ENCODE results near the gene GPR35. TPM values are rescaled to one million over a fixed set of nuclear protein-coding genes. Genes with fewer than 3 reads are reported as not detected.

GPR35 gene
- total and polyA plus RNA-seq, 2 of the 13 experiments (the other 11 are each of a cell fraction or from before 2014, with no cell fraction given): 27.1 to 44.2 TPM

DNA sequence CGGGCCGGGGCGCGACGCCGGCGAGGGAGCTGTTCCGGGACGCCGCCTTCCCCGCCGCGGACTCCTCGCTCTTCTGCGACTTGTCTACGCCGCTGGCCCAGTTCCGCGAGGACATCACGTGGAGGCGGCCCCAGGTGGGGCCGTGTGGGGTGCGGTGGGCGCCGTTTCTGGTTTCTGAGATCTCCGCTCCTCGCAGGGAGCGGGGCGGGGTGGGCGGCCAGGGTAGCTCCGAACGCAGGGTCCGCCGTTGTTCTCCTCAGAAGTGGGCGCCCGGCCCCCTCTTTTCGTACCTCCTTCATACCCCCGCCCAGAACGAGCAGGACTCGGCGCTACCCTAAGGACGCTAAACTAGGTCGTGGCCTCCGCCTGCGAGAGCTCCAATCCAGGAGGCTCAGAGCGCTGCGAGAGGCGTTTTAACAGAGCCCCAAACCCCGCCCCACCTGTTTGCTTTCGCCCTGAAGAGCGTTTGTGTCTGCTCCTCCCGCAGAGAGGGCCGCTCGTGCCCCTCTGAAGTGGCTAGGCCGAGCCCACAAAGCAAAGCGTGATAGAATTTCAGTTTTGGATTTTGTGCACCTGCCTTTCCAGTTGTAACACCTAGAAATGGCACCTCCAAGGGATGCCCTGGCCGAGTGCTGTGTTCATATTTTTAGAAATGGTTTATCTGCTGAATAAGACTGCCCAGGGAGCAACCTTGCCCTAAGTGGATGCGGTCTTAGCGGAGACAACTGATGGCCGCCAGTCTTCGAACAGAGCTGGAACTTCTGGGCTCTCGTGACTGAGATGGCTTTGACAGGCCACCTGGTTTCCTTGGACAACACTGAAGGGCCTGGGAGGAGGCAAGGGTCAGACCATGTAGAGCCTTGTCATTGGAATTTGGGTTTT lies 38.1 kb upstream of the GPR35 start (continued):
- peak; percentile 74; the same call in 1 of the 2 replicates for TF ChIP-seq ZNF558 (CRISPR knock-in tag; IDR thresholded peaks at IDR 0.05; ENCODE audit: borderline replicate concordance)
- TF ChIP-seq GATA4 (IDR thresholded peaks at IDR 0.05; ENCODE audit: borderline replicate concordance, low read depth): no peak
- peak; percentile 53 for TF ChIP-seq ZNF883 (CRISPR knock-in tag; IDR thresholded peaks at IDR 0.05; ENCODE audit: not compliant biosample characterization)
- no peak for TF ChIP-seq ATF7 (IDR thresholded peaks at IDR 0.05)
- TF ChIP-seq ATF7 (CRISPR knock-in tag; IDR thresholded peaks at IDR 0.05): peak; percentile 49; the same call in 1 of the 2 replicates
- TF ChIP-seq BCL6 (CRISPR knock-in tag; IDR thresholded peaks at IDR 0.05): no peak
- 0 out of 2 replicates have a peak, but pooled peaks have one; percentile 1 for TF ChIP-seq RARG (CRISPR knock-in tag; IDR thresholded peaks at IDR 0.05; ENCODE audit: low read depth)
- 0 out of 2 replicates have a peak, but pooled peaks have one; percentile 27 for TF ChIP-seq ZNF737 (CRISPR knock-in tag; IDR thresholded peaks at IDR 0.05; ENCODE audit: borderline replicate concordance)
- TF ChIP-seq SMARCE1 (IDR thresholded peaks at IDR 0.05; ENCODE audit: borderline replicate concordance): no peak
- TF ChIP-seq, protein P1, sequence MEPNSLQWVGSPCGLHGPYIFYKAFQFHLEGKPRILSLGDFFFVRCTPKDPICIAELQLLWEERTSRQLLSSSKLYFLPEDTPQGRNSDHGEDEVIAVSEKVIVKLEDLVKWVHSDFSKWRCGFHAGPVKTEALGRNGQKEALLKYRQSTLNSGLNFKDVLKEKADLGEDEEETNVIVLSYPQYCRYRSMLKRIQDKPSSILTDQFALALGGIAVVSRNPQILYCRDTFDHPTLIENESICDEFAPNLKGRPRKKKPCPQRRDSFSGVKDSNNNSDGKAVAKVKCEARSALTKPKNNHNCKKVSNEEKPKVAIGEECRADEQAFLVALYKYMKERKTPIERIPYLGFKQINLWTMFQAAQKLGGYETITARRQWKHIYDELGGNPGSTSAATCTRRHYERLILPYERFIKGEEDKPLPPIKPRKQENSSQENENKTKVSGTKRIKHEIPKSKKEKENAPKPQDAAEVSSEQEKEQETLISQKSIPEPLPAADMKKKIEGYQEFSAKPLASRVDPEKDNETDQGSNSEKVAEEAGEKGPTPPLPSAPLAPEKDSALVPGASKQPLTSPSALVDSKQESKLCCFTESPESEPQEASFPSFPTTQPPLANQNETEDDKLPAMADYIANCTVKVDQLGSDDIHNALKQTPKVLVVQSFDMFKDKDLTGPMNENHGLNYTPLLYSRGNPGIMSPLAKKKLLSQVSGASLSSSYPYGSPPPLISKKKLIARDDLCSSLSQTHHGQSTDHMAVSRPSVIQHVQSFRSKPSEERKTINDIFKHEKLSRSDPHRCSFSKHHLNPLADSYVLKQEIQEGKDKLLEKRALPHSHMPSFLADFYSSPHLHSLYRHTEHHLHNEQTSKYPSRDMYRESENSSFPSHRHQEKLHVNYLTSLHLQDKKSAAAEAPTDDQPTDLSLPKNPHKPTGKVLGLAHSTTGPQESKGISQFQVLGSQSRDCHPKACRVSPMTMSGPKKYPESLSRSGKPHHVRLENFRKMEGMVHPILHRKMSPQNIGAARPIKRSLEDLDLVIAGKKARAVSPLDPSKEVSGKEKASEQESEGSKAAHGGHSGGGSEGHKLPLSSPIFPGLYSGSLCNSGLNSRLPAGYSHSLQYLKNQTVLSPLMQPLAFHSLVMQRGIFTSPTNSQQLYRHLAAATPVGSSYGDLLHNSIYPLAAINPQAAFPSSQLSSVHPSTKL (CRISPR knock-in tag; IDR thresholded peaks at IDR 0.05): no peak
- peak; percentile 69; the same call in 1 of the 2 replicates for TF ChIP-seq PAWR (CRISPR knock-in tag; IDR thresholded peaks at IDR 0.05; ENCODE audit: borderline replicate concordance)
- TF ChIP-seq FOSL1 (CRISPR knock-in tag; IDR thresholded peaks at IDR 0.05; ENCODE audit: borderline replicate concordance): no peak
- TF ChIP-seq HNRNPUL1 (IDR thresholded peaks at IDR 0.05; ENCODE audit: low read depth, low read length): no peak
- TF ChIP-seq ZNF607 (CRISPR knock-in tag; IDR thresholded peaks at IDR 0.05; ENCODE audit: borderline replicate concordance): no peak
- peak; percentile 46; the same call in 1 of the 2 replicates for TF ChIP-seq GLI4 (CRISPR knock-in tag; IDR thresholded peaks at IDR 0.05; ENCODE audit: borderline replicate concordance)
- TF ChIP-seq RXRA (CRISPR knock-in tag; IDR thresholded peaks at IDR 0.05): peak; percentile 18; the same call in 1 of the 2 replicates
- TF ChIP-seq DNMT3B (CRISPR knock-in tag; conservative IDR thresholded peaks at IDR 0.05): no peak
- TF ChIP-seq, protein P2, sequence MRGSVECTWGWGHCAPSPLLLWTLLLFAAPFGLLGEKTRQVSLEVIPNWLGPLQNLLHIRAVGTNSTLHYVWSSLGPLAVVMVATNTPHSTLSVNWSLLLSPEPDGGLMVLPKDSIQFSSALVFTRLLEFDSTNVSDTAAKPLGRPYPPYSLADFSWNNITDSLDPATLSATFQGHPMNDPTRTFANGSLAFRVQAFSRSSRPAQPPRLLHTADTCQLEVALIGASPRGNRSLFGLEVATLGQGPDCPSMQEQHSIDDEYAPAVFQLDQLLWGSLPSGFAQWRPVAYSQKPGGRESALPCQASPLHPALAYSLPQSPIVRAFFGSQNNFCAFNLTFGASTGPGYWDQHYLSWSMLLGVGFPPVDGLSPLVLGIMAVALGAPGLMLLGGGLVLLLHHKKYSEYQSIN (CRISPR knock-in tag; IDR thresholded peaks at IDR 0.05; ENCODE audit: borderline replicate concordance): no peak
- TF ChIP-seq, protein P3, sequence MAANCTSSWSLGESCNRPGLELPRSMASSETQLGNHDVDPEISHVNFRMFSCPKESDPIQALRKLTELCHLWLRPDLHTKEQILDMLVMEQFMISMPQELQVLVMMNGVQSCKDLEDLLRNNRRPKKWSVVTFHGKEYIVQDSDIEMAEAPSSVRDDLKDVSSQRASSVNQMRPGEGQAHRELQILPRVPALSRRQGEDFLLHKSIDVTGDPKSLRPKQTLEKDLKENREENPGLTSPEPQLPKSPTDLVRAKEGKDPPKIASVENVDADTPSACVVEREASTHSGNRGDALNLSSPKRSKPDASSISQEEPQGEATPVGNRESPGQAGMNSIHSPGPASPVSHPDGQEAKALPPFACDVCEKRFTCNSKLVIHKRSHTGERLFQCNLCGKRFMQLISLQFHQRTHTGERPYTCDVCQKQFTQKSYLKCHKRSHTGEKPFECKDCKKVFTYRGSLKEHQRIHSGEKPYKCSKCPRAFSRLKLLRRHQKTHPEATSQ (CRISPR knock-in tag; IDR thresholded peaks at IDR 0.05; ENCODE audit: borderline replicate concordance): no peak
- TF ChIP-seq ZNF3 (CRISPR knock-in tag; IDR thresholded peaks at IDR 0.05): no peak
- TF ChIP-seq, protein P4, sequence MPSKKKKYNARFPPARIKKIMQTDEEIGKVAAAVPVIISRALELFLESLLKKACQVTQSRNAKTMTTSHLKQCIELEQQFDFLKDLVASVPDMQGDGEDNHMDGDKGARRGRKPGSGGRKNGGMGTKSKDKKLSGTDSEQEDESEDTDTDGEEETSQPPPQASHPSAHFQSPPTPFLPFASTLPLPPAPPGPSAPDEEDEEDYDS (CRISPR knock-in tag; IDR thresholded peaks at IDR 0.05): peak; percentile 80
- no peak; the same call in 1 of the 2 replicates for TF ChIP-seq REXO4 (CRISPR knock-in tag; IDR thresholded peaks at IDR 0.05; ENCODE audit: borderline replicate concordance)
- TF ChIP-seq ZBTB7A (CRISPR knock-in tag; IDR thresholded peaks at IDR 0.05): no peak
